ENCODE data around the gene INPP5A.

GRCh38 chr10:132641401-132641800 lies 103.8 kb downstream of the INPP5A start:
- TF ChIP-seq CTCF (IDR thresholded peaks at IDR 0.05) (no peak), EP300 (IDR thresholded peaks at IDR 0.05) (no peak)

All from upper lobe of left lung (tissue), 4 donors.